Measurements from ENCODE around the gene REX1BD.
"Not testable (repeated sequence)": the region's sequence is repeated elsewhere in the genome, so short reads cannot be mapped to it uniquely, and the experiment has no call there.

Gene REX1BD
- 18.4 to 70.9 (median 37.8) reads per million in 17 experiments for total RNA-seq

DNA sequence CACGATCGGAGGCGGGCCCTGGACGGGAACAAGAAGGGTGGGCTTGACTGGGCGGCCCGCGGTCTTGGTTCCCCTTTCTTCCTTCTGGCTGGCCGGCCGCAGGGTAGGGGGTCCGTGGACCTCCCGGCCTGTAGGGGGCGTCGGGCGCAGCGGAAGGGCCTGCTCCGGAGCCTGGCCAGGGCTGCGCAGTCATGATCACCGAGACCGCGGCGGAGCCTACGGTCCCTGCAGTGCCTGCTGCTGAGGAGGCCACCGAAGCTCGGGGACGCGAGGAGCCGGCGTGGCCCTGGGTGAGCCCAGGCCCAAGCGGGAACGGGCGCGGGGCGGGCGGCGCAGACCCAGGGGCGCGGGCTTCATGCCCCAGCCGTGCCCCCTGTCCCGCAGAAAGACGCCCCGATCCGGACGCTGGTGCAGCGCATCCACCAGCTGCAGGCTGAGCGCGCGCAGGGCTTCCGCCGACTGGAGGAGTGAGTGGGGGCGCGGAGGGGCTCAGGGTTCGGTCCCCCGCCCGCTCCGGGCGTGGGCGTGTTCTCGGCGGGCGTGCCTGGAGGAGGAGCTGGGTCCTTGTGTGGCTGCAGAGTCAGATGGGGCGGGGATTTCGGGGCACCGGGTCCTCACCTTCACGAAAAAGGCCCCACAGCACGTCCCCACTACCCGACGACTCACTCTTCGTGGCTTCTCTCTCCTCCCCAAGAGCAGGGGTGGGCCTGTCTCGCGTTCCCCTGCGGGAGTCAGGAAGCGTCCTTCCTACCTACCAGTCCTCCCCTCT is at the start of gene REX1BD:
Gene REX1BD, plus strand, starts transcription at position 188 of the 769 bp plus-strand sequence. Its CDS starts 4 bp downstream, at position 192.
- DNase-seq: peak; percentile 89 to 98 (median 92)

DNA sequence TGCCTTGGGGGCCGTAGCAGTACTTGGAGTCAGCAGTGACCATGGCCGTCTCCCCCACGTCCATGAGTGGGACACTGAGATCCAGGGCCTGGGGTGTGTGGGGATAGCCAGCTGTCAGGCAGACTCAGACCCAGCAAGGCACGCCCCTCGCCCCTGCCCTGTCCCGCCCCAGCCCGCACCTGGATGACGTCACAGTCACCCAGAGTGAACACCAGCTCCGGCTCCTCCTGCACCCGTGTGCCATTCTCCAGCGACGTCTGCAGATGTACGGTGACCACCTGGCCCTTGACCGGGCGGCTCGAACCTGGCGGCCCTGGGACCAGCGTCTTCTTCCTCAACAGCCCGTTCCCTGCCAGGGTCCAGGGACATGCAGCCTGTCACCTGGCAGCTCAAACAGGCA is 49.2 kb upstream of the REX1BD start:
- DNase-seq: no peak

DNA sequence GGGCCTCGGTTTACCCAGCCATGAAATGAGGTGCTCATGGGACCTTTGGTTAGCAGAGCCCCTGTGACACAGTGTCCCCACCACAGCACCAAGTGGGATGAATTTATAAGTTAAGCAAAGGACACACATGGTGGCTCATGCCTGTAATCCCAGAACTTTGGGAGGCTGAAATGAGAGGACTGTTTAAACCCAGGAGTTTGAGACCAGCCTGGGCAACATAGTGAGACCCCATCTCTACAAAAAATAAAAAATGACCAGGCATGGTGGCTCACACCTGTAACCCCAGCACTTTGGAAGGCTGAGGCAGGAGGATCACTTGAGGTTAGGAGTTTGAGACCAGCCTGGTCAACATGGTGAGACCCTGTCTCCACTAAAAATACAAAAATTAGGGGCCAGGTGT is 48.4 kb upstream of the REX1BD start:
- DNase-seq: not testable (repeated sequence)

DNA sequence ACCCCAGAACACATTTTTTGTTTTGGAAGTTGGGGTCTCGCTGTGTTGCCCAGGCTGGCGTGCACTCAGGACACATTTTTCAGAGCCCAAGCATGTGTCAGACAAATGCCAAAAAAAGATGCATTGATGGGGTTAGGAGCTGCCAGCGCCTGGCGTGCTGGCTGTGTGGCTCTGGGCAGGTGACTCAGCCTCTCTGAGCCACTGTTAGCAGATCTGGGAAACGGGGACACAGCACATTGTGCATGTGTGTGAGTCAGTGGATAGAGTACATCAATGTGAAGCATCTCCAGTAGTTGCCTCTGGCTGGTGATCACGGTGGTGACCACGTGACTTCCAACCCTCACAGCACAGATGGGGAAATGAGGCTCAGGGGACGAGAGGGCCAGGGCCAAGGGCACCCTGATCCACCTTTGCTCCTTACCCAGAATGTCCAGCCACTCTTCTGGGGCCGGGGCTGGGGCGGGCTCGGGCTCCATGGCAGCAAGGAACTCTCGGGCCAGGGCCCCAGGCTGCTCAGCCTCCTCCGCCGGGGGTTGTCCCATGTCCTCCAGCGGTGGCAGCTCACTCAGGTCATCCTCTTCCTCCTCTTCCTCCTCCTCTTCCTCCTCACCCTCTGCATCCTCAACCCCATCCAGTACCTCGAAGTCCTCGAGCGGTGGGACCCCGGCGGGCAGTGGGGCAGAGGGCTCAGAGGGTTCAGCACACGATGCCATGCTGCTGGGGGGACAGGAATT is 47.2 kb upstream of the REX1BD start:
- DNase-seq: peak in 3 of 4 experiments; percentile 15 to 45 (median 38)

DNA sequence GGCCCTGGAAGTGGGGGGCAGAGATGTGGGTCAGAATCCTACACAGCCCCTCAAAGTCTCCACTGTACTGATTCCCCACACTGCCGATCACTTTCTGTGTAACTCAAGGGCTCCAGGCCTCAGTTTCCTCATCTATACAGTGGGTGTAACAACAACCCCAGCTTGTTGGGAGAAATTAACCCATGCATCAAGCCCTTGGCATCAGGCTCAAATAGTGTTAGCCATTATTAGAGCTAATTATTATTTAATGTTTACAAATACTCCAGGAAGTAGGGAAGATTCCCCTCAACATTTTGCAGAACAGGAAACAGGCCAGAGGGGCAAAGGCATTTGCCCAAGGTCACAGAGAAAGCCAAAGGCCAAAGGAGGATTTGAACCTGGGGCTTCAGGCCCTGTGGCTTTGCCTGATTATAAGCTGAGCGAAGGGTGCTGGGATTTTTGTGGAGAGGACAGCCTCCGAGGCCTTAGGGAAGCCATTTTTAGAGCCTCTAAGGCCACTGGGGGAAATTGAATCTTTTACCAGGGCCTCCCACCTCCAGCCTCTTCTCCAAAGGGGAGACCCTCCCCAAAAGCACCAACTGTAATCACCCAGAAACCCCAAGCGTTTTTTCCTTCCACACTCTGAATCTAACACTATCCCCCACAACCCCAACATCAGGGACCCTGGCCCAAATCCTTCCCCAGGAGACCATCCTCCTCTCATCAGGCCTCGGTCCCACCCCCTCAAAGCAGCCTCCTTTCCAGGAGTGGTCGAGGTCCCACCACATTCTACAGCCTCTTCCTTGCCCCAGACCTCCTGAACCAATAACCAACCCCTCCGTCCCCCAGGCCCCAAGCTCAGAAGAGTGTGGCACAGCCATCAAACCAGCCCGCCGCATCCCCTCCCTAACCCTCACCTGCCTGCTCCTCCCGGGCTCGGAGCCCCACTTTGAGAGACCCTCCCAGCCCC is 46.3 kb upstream of the REX1BD start:
- DNase-seq: peak in 2 of 4 experiments; percentile 30 to 35

DNA sequence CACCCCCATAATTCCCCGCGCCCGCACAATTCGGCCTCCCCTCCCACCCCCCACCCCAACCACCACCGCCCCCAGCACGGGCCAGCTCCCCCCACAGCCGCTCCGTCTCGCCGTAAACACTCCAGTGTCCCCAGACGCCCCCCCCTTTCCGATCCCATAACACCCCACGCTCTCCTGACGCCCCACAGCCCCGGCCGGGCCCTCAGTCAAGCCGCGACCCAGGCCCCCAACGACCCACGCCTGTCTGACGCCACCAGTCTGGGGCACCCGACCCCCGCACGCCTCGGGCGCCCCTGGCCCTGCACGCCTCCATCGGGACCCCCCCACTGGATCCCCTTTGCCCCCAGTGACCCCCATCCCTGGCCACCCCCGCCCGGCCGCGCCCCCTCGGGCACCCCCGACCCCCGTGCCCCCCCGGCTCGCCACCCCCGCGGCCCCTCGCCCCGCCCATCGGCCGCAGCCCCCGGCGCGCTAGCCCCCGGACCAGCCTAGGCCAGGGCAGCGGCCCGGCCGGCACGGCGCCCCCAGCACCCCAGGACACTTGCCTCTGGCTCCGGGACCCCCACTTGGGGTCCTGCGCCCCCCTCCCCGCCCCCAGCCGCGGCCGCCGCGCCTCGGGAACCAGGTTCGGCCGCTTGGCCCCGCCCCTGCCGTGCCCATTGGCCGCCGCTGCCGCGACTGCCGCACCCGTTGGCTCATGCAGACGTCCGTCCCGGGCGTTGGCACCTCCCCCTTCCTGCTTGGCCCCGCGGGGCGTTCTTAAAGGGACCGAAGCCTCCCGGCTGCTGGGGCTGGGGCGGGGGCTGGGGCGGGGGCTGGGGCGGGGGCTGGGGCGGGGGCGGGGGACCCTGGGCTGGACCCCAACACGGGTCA is 45.4 kb upstream of the REX1BD start, which contains the start of gene FKBP8:
Gene FKBP8, minus strand, starts transcription at position 633 of the 873 bp plus-strand sequence. CDS start 1,603 bp downstream, outside the sequence.
- DNase-seq: peak; percentile 94 to 98 (median 96)

DNA sequence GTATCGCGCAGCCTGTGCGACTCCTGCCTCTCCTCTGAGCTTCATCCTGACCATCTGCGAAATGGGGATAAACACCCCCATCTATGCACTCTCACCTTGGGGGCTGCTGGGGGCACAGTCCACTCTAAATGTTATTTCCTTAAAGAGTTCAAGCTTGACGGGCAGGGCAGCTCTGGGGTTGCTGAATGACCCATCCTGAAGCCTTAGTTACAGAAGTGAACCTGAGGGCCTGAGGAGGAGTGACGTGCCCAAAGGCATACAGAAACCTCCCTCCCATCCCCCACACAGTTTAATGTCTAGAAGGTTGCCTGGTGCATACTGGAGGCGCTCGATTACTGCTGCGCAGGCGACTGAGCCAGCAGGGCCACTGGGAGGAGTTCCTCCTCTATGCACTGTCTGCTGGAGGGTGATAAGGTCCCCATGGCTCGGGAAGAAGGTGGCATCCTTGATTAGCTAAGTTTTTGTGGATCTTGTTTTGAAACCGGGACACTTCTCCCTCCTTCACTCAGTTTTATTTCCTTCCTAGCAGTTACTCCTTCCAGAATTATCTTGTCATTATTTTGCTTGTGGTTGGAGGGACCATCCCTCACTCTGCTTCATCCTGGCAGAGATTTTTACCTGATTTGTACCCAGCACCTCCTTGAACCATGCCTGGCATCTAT is 44.7 kb upstream of the REX1BD start:
- DNase-seq: peak; percentile 85 to 94 (median 90)

DNA sequence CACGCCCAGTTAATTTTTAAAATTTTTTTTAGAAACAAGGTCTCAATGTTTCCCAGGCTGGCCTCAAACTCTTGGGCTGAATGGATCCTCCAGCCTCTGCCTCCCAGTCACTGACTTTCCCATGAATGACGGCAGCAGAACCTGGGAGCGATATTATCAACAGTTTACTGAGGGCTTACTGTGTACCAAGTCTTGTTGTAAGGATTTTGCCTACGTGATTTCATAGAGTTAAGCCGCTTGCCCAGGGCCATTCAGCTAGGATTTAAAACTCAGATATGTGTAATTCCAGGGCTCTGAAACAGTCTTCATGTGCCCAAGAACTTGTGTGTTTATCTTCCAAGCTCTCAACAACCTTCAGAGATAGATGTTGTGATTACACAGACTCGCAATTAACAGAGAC is 37.0 kb upstream of the REX1BD start:
- DNase-seq: no peak

DNA sequence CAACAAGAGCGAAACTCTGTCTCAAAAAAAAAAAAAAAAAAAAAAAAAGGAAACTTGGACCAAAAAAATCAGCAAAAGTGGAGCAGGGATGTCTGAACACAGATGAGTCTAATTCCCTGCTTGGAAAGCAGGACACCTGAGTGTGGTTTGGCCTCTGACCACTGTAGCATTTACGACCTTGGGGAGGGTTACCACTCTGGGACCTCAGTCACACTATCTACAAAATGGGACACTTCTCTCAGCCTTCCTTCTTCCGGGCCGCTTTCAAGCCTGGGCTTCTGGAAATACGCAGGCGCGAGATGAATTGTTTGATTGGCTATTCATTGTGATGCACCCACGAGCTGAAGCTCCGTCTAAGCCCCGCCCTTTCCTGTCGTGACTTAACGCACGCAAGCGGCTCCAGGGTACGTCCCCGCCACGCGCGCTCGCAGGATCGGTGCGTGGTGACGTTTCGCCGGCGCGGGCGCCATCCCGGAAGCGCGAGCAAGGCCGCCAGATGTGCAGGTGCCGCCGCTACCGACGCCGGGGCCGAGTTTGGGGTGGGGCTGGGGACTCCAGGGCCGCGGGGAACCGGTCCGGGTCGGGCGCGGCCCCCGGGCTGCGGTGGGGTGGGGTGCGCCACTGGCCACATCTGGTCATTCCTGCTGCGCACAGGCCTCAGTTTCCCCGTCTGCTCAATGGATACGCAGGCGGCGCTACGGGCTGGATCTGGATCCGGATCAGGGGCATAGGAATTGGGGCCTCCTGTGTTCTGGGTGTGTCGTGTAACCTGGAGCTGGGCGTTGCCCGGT is 31.0 kb upstream of the REX1BD start, which contains the start of gene KXD1:
Gene KXD1, plus strand, starts transcription at position 460 of the 791 bp plus-strand sequence. CDS start 4,187 bp downstream, outside the sequence.
- peak; percentile 99 to 100 (median 100) for DNase-seq

DNA sequence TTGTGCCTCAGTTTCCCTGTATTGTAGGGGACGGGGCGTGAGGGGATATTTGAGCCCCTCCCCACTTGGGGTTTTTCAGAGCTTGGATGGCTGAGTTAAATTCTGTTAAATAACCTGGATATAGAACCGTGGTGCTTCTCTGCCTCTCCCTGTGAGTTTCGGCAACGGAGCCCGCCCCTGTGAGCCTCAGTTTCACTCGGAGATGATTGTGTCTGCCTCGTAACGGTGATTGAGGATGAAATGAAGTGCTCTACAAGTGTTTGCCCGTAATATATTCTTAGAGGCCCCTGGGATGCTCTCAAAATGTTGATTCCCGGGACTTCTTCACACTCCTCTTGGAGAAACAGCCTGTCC is 30.4 kb upstream of the REX1BD start:
- DNase-seq: peak in 1 of 4 experiments; percentile 6

DNA sequence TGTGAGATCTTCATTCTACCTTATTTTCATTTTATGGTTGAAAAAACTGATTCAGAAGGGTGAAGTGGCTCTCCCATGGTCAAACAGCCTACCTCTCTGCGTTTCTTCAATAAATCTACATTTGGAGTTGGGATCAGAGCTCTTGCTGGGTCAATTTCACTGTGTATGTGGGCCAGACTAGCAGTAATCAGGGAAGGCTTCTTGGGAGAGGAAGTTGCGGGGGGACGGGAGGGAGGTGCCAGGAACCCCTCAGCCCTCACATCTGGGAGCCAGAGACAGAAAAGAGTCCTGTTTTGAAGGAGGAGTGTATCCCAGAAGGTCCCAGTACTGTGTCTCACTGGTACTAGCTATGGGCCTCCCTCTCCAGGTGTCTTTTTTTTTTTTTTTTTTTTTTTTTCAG is 30.0 kb upstream of the REX1BD start:
- DNase-seq: peak in 3 of 4 experiments; percentile 30 to 50 (median 32)

DNA sequence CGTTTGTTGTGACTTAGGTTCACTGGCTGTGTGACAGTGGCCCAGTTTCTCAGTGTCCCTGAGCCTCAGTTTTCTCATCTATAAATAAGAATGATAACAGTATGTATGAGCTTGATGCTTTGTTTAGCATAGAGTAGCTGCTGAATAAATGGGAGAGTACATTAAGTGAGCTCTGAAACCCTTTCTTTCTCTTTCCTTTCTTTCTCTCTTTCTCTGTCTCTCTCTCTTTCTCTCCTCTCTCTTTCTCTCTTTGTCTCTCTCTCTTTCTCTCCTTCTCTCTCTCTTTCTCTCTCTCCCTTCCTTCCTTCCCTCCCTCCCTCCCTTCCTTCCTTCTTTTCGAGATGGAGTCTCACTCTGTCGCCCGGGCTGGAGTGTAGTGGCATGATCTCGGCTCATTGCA is 28.9 kb upstream of the REX1BD start:
- DNase-seq: no peak

DNA sequence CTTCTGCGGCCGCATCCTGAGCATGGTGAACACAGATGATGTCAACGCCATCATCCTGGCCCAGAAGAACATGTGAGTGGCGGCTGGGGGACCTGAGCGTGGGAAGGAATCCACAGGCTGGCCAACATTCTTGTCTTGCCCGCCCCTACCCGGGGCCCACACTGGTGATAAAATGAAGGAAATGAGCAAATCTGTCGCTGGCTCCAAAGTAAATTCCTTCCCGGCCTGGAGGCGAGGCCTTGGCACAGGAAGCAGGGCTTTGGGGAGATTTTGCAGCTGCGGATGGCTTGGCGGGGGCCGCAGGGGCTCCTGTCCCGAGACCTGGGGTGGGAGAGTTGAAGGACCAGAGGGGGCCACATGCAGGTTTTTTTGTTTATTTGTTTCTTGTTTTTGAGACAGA is 26.5 kb upstream of the REX1BD start:
- DNase-seq: no peak

DNA sequence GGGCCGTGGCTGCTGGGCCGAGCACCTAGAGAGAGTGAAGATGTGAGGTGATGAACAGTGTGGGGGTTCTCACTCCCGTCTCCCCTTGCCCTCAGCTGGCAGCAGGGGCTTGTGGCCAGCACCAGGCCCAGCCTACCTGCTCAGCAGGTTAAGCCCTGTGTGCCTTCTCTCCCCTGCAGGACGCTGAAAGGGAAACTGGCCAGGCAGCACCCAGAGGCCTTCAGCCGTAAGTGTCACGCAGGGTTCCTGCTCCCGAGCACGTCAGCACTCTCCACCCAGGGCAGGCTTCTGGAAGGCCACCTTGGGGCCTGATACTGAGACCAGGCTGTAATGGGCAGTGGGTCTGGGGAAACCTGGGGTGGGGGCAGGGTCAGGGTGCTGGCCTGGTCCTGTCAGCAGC is 21.6 kb upstream of the REX1BD start:
- no peak for DNase-seq

DNA sequence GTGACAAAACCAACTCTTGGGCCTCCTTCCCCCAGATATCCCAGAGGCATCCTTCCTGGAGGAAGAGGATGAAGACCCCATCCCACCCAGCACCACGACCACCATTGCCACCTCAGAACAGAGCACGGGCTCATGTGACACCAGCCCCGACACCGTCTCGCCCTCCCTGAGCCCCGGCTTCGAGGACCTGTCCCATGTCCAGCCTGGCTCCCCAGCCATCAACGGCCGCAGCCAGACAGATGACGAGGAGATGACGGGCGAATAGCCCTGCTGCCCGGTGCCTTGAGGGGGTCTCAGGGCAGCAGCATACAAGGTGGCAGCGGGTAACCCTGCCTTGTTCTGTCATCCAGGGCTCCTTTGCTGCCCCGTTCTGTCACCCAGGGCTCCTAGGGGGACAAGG is 20.2 kb upstream of the REX1BD start:
- DNase-seq: no peak

DNA sequence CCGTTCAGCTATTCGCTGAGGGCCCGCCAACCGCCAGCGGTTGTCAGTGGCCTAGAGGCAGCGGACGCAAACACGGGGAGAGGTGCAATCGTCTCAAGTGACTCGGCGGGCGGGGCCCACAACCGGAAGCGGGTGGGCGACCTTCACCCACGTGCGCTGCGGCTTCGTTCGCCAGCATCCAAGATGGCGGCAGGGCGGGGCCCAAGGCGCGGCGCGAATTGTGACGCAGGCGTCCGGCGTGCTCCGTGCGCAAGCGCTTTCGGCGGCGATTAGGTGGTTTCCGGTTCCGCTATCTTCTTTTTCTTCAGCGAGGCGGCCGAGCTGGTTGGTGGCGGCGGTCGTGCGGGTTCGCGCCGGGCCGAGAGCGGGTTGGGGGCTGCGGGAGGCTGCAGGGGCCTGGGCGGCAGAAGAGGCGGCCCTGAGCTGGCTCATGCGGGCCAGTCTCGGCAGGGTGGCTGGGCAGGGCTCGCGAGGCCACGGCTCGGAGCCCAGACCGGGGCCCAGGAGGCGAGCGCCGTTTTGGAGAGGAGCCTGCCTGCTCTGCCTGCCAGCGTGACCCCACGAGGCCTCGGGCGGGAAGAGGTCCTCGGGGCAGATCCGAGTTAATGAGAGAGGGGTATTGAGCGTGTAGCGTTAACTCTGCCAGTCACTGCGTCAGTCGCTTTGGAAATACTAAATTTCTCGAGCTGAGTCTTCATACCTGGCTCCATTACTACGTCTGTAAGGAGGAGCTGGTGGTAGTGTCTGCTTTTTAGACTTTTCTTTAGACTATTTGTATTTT is 16.8 kb upstream of the REX1BD start, which contains the start of gene UBA52:
Gene UBA52, plus strand, starts transcription at position 294 of the 781 bp plus-strand sequence. CDS start 1,444 bp downstream, outside the sequence.
- DNase-seq: peak; percentile 99 to 100 (median 100)

DNA sequence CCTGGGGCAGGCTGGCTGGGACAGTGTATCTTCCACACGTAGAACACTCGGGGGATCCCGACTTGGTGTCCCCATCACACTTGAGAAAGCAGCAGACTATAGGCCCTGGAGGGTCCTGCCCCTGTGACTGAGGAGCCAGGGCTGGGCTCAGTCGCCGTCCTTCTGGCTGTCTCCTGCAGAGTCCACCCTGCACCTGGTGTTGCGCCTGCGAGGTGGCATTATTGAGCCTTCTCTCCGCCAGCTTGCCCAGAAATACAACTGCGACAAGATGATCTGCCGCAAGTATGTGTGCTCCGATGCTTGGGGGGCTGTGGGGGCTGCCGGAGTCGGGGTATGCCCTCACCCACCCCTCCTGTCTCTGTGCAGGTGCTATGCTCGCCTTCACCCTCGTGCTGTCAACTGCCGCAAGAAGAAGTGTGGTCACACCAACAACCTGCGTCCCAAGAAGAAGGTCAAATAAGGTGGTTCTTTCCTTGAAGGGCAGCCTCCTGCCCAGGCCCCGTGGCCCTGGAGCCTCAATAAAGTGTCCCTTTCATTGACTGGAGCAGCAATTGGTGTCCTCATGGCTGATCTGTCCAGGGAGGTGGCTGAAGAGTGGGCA is 13.8 kb upstream of the REX1BD start:
- no peak for DNase-seq

DNA sequence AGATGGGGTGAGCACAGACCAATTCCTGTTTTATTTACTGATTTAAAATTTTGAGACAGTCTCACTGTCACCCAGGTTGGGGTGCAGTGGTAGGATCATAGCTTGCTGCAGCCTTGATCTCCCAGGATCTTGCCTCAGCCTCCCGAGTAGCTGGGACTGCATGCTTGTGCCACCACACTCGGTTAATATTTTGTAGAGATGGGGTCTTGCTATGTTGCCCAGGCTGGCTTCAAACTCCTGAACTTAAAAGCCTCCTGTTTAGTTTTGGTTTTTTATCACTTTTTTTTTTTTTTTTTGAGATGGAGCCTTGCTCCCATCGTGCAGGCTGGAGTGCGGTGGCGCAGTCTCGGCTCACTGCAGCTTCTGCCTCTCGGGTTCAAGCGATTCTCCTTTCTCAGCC is 12.2 kb upstream of the REX1BD start:
- no peak for DNase-seq
